ENCODE data around the gene ZNF485. TPM values are rescaled to one million over a fixed set of nuclear protein-coding genes. Genes with fewer than 3 reads are reported as not detected.
"Not testable (repeated sequence)": the region's sequence is repeated elsewhere in the genome, so short reads cannot be mapped to it uniquely, and the experiment has no call there.

Gene ZNF485
- total and polyA plus RNA-seq, 2 experiments from 2014 or later: 1.4 to 1.9 TPM

DNA sequence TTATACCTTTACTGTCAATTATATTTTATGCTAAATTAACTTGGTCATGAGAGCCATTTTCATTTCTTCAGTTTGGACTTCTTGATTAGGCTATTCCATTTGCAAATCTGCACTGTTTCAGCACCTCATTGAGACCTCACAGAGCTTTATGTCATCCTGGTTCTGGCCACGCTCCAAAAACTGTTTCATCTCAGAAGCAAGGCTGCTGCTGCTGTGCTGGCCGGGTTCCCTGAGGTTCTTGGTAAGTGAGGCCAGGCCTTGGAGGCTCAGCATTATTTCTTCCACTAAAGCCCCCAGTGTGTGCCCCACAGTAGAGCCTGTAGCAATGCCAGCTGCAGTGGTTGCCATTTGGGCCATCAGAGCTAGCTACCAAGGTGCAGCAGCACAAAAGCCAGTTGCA lies 7.8 kb upstream of the ZNF485 start:
- no peaks in the 10 kb centered on the region for H4K20me1 ChIP-seq (ENCODE audit: insufficient read depth, poor library complexity, severe bottlenecking)
- no peak overlapping the region for H3K4me2 ChIP-seq
- H3K36me3 ChIP-seq (replicated peaks; ENCODE audit: insufficient read depth, low read depth): no peaks in the 10 kb centered on the region
- peak; percentile 37 for DNase-seq (ENCODE audit: low spot score)
- no peak overlapping the region for H3K4me3 ChIP-seq
- H3K79me2 ChIP-seq: no peaks in the 10 kb centered on the region
- H3K4me1 ChIP-seq (ENCODE audit: insufficient read depth): no peaks in the 10 kb centered on the region
- H3K9me3 ChIP-seq (ENCODE audit: low read depth): no peaks in the 10 kb centered on the region
- H3K27me3 ChIP-seq: no peaks in the 10 kb centered on the region
- H3K27ac ChIP-seq: no peak overlapping the region
- TF ChIP-seq EZH2 (IDR thresholded peaks at IDR 0.05; ENCODE audit: borderline replicate concordance): no peak
- TF ChIP-seq EZH2phosphoT487 (IDR thresholded peaks at IDR 0.05; ENCODE audit: low read depth, severe bottlenecking, unreplicated experiment): no peak
- TF ChIP-seq, protein P1, sequence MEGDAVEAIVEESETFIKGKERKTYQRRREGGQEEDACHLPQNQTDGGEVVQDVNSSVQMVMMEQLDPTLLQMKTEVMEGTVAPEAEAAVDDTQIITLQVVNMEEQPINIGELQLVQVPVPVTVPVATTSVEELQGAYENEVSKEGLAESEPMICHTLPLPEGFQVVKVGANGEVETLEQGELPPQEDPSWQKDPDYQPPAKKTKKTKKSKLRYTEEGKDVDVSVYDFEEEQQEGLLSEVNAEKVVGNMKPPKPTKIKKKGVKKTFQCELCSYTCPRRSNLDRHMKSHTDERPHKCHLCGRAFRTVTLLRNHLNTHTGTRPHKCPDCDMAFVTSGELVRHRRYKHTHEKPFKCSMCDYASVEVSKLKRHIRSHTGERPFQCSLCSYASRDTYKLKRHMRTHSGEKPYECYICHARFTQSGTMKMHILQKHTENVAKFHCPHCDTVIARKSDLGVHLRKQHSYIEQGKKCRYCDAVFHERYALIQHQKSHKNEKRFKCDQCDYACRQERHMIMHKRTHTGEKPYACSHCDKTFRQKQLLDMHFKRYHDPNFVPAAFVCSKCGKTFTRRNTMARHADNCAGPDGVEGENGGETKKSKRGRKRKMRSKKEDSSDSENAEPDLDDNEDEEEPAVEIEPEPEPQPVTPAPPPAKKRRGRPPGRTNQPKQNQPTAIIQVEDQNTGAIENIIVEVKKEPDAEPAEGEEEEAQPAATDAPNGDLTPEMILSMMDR (IDR thresholded peaks at IDR 0.05; ENCODE audit: poor library complexity): no peak
- H2AFZ ChIP-seq: no peak overlapping the region
- WGBS (ENCODE audit: low lambda C conversion rate, missing lambda C conversion rate): 55% methylated on average over 2 of the region's 2 CpGs
- H3K9me2 ChIP-seq (replicated peaks; ENCODE audit: insufficient read depth): no peaks in the 10 kb centered on the region

DNA sequence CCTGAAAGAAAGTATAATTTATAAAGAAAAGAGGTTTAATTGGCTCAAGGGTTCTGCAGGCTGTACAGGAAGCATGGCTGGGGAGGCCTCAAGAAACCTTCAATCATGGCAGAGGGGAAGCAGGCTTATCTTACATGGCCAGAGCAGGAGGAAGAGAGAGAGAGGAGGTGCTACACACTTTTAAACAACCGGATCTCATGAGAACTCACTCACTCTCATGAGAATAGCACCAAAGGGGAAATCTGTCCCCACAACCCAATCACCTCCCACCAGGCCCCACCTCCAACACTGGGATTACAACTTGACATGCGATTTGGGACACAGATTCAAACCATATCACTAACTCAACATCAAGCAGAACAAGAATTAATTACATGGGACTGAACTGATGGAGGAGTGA lies 6.9 kb upstream of the ZNF485 start:
- Histone ChIP-seq H3K4me1 (ENCODE audit: insufficient read depth) (no peaks in the 10 kb centered on the region), H3K9me3 (ENCODE audit: low read depth) (no peaks in the 10 kb centered on the region), H3K36me3 (replicated peaks; ENCODE audit: insufficient read depth, low read depth) (no peaks in the 10 kb centered on the region), H3K27me3 (no peaks in the 10 kb centered on the region), H3K9me2 (replicated peaks; ENCODE audit: insufficient read depth) (no peaks in the 10 kb centered on the region), H4K20me1 (ENCODE audit: insufficient read depth, poor library complexity, severe bottlenecking) (no peaks in the 10 kb centered on the region), H3K4me2 (no peak overlapping the region), H2AFZ (no peak overlapping the region), H3K27ac (no peak overlapping the region), H3K79me2 (no peaks in the 10 kb centered on the region), H3K4me3 (no peak overlapping the region)
- no peak for TF ChIP-seq EZH2 (IDR thresholded peaks at IDR 0.05; ENCODE audit: borderline replicate concordance)
- no peak for TF ChIP-seq EZH2phosphoT487 (IDR thresholded peaks at IDR 0.05; ENCODE audit: low read depth, severe bottlenecking, unreplicated experiment)
- TF ChIP-seq, protein P1 (IDR thresholded peaks at IDR 0.05; ENCODE audit: poor library complexity): no peak
- no peak for DNase-seq (ENCODE audit: low spot score)
- 86% methylated on average over 2 of the region's 2 CpGs for WGBS (ENCODE audit: low lambda C conversion rate, missing lambda C conversion rate)

DNA sequence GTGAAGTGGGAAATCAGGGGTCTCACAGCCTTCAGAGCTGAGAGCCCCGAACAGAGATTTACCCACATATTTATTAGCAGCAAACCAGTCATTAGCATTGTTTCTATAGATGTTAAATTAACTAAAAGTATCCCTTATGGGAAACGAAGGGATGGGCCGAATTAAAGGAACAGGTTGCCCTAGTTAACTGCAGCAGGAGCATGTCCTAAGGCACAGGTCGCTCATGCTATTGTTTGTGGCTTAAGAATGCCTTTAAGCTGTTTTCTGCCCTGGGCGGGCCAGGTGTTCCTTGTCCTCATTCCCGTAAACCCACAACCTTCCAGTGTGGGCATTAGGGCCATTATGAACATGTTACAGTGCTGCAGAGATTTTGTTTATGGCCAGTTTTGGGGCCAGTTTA lies 4.7 kb upstream of the ZNF485 start:
- 74% methylated on average over 6 of the region's 6 CpGs for WGBS (ENCODE audit: low lambda C conversion rate, missing lambda C conversion rate)
- not testable (repeated sequence) for H3K27ac ChIP-seq

DNA sequence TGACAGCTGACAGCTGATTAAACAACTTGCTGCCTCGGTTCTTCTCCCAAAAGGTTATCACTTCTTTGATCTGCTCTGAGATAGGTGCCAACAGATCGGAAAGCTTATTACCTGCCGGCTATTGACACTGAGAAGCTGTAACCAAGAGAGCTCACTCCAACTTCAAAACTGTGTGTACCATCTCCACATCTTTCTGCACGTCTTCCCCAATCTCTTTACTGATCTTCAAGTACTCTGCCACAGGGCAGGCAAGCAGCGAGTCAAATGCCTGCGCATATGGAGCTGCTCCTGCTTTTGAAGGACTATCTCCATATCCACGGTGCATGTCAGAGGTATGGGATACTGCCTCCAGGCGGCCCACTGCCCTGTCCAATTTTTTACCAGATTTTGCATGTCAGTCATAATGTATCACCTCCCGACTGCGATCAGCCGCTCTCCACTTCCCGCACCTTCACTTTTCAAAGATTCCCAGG lies 352 bp upstream of the ZNF485 start:
- no peaks in the 10 kb centered on the region for H3K9me3 ChIP-seq (ENCODE audit: low read depth)
- H3K4me1 ChIP-seq (ENCODE audit: insufficient read depth): no peaks in the 10 kb centered on the region
- peak overlapping the region; percentile 99 for H2AFZ ChIP-seq
- TF ChIP-seq, protein P1 (IDR thresholded peaks at IDR 0.05; ENCODE audit: poor library complexity): no peak
- TF ChIP-seq EZH2phosphoT487 (IDR thresholded peaks at IDR 0.05; ENCODE audit: low read depth, severe bottlenecking, unreplicated experiment) (no peak), EZH2 (IDR thresholded peaks at IDR 0.05; ENCODE audit: borderline replicate concordance) (no peak)
- H3K36me3 ChIP-seq (replicated peaks; ENCODE audit: insufficient read depth, low read depth): no peaks in the 10 kb centered on the region
- peaks cover 3% of the 10 kb centered on the region for H3K79me2 ChIP-seq
- no peaks in the 10 kb centered on the region for H3K27me3 ChIP-seq
- WGBS (ENCODE audit: low lambda C conversion rate, missing lambda C conversion rate): 50% methylated on average over 12 of the region's 12 CpGs
- H3K27ac ChIP-seq: no peak overlapping the region
- peak overlapping the region; percentile 97 for H3K4me3 ChIP-seq
- no peaks in the 10 kb centered on the region for H3K9me2 ChIP-seq (replicated peaks; ENCODE audit: insufficient read depth)
- H4K20me1 ChIP-seq (ENCODE audit: insufficient read depth, poor library complexity, severe bottlenecking): no peaks in the 10 kb centered on the region
- peak overlapping the region; percentile 97 for H3K4me2 ChIP-seq
- DNase-seq (ENCODE audit: low spot score): no peak

More for the DNA sequence above, 4.7 kb upstream of the ZNF485 start:
- not testable (repeated sequence) for H4K20me1 ChIP-seq (ENCODE audit: insufficient read depth, poor library complexity, severe bottlenecking); DNase-seq (ENCODE audit: low spot score); H3K36me3 ChIP-seq (replicated peaks; ENCODE audit: insufficient read depth, low read depth); H2AFZ ChIP-seq; H3K9me2 ChIP-seq (replicated peaks; ENCODE audit: insufficient read depth); H3K79me2 ChIP-seq; H3K4me3 ChIP-seq; H3K27me3 ChIP-seq; H3K4me1 ChIP-seq (ENCODE audit: insufficient read depth); H3K9me3 ChIP-seq (ENCODE audit: low read depth); H3K4me2 ChIP-seq
